Measurements from ENCODE around the gene AP1S3.

Gene AP1S3

GRCh38 chr2:223711596-223712326 is 125.6 kb downstream of the AP1S3 start:
- peaks cover 39% of the 10 kb centered on the region; the same call in 1 of the 2 replicates for H3K36me3 ChIP-seq (ENCODE audit: insufficient read depth, low read depth, low read length)
- no peak overlapping the region for H3K27ac ChIP-seq (ENCODE audit: low read length)
- H3K9me3 ChIP-seq (ENCODE audit: insufficient read depth, low read depth, low read length): 0 out of 2 replicates have a peak, but pooled peaks cover 3% of the 10 kb centered on the region

More at GRCh38 chr2:223711596-223712326, 125.6 kb downstream of the AP1S3 start:
- no peak overlapping the region for H3K4me3 ChIP-seq (ENCODE audit: low read length)
- no peaks in the 10 kb centered on the region for H3K4me1 ChIP-seq (ENCODE audit: insufficient read depth, low read length)
- H3K27me3 ChIP-seq (ENCODE audit: insufficient read depth, low read length): no peaks in the 10 kb centered on the region
- H3K9ac ChIP-seq (ENCODE audit: low read depth, low read length): no peak overlapping the region

All from iPS-20b (cell line).